Hepatocyte (in vitro differentiated cells): Measurements from ENCODE around the gene BNIP5. TPM values are rescaled to one million over a fixed set of nuclear protein-coding genes. Genes with fewer than 3 reads are reported as not detected.

Source experiments
- DNase-seq: peaks from one replicate; pipeline ENCODE4 v3.0.0-alpha.2; 2016; ENCODE audit warnings: low spot score
- H2AFZ ChIP-seq: fragments of 200-600 bp; sonication (generic); 2 replicates; pipeline ENCODE4 v1.6.0; 2016; ENCODE audit warnings: antibody characterized with exemption, mild to moderate bottlenecking
- H3K27ac ChIP-seq: fragments of 200-600 bp; sonication (generic); 2 replicates; pipeline ENCODE4 v1.5.1; 2016; ENCODE audit warnings: mild to moderate bottlenecking
- H3K27me3 ChIP-seq: fragments of 200-600 bp; sonication (generic); 2 replicates; pipeline ENCODE4 v1.6.1; 2016
- H3K36me3 ChIP-seq: fragments of 200-600 bp; sonication (generic); replicated peaks from 2 replicates; pipeline ENCODE4 v1.5.1; 2016; ENCODE audit warnings: low read depth; ENCODE audit not compliant: insufficient read depth
- H3K4me1 ChIP-seq: fragments of 200-600 bp; sonication (generic); 2 replicates; pipeline ENCODE4 v1.5.1; 2016; ENCODE audit warnings: mild to moderate bottlenecking, moderate library complexity; ENCODE audit not compliant: insufficient read depth
- H3K4me2 ChIP-seq: fragments of 200-600 bp; sonication (generic); 2 replicates; pipeline ENCODE4 v1.6.0; 2016
- H3K4me3 ChIP-seq: fragments of 200-600 bp; sonication (generic); 2 replicates; pipeline ENCODE4 v1.5.1; 2016; ENCODE audit warnings: mild to moderate bottlenecking
- H3K79me2 ChIP-seq: fragments of 200-600 bp; sonication (generic); 2 replicates; pipeline ENCODE4 v1.6.0; 2017; ENCODE audit warnings: mild to moderate bottlenecking
- H3K9me2 ChIP-seq: fragments of 200-600 bp; sonication (generic); replicated peaks from 2 replicates; pipeline ENCODE4 v1.6.0; 2017; ENCODE audit warnings: mild to moderate bottlenecking; ENCODE audit not compliant: insufficient read depth
- H3K9me3 ChIP-seq: fragments of 200-600 bp; sonication (generic); 2 replicates; pipeline ENCODE4 v1.5.1; 2016; ENCODE audit warnings: low read depth, mild to moderate bottlenecking
- H4K20me1 ChIP-seq: fragments of 200-600 bp; sonication (generic); 2 replicates; pipeline ENCODE4 v1.6.0; 2016; ENCODE audit warnings: mild to moderate bottlenecking; ENCODE audit not compliant: insufficient read depth, poor library complexity, severe bottlenecking
- CTCF ChIP-seq: fragments of 200-600 bp; sonication (generic); IDR thresholded peaks from 2 replicates; pipeline ENCODE4 v1.5.1; 2016; ENCODE audit warnings: antibody characterized with exemption, mild to moderate bottlenecking; ENCODE audit not compliant: poor library complexity
- EZH2 ChIP-seq: fragments of 200-600 bp; sonication (generic); IDR thresholded peaks from 2 replicates; pipeline ENCODE4 v1.6.1; 2016; ENCODE audit warnings: antibody characterized with exemption, mild to moderate bottlenecking, borderline replicate concordance
- EZH2phosphoT487 ChIP-seq: fragments of 200-600 bp; sonication (generic); IDR thresholded peaks from one replicate; pipeline ENCODE4 v1.6.1; 2018; ENCODE audit warnings: antibody characterized with exemption, mild to moderate bottlenecking, low read depth, moderate library complexity; ENCODE audit not compliant: unreplicated experiment, severe bottlenecking
- WGBS: methylation state at CpG from one replicate; pipeline ENCODE4 v1.1.6; 2016; ENCODE audit warnings: low lambda C conversion rate; ENCODE audit errors: missing lambda C conversion rate; 5-methylcytosine and 5-hydroxymethylcytosine counted together
- polyA plus RNA-seq: library from polyadenylated mRNA; unstranded; fragments of >200 nt; fragmentation: Nextera tagmentation; extraction: Ambion mirVana; gene quantifications from 2 replicates; pipeline ENCODE4 v1.2.1, GENCODE V29; 2016
- total RNA-seq: library from RNA; depleted of rRNA; stranded (reverse); fragments of >200 nt; gene quantifications from 2 replicates; pipeline ENCODE4 v1.2.3, GENCODE V29; 2014

The BNIP5 gene
- total and polyA plus RNA-seq, 2 experiments from 2014 or later = 28.1 to 29.1 TPM

DNA sequence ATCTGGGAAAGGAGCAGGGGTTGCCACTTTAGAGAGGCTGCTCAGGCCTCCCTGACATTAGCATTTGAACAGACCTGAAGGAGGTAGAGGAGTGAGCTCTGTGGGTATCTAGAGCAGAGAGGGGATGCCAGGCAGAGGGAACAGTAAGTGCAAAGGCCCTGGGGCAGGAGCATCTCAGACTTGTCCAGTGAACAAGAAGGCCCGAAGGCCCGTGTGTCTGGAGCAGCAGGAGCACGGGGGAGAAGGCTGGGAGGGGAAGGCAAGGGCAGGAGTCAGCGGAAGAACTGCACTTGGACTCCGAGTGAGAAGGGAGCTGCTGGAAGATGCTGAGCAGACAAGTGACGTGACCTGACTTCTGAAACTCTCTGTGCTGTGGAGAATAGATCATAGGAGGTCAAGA, 35.4 kb upstream of the BNIP5 start:
- TF ChIP-seq CTCF (no peak), EZH2phosphoT487 (no peak), EZH2 (no peak)

DNA sequence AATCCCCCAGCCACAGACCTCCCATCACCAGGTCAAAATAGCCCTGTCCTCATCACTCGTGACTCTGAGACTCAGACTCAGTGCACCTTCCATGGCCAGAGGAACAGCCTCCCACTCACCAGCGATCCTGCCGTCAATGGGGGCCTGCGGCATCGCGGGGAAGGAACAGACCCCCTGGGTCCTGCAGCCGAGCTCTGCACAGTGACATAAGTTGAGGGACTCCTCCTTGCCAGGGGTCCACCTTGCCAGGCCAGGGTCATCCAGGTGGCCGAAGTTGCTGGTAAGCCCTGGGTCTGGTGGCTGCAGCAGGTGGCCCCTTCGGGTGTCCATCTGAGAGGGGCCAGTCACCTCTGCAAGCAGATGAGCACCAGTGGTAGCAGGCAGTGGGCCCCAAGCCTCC, 34.5 kb upstream of the BNIP5 start:
- no peaks in the 10 kb centered on the region for H3K9me2 ChIP-seq
- H3K36me3 ChIP-seq = no peaks in the 10 kb centered on the region
- no peaks in the 10 kb centered on the region for H3K4me1 ChIP-seq
- no peak for DNase-seq
- H3K4me2 ChIP-seq = no peak overlapping the region
- no peak overlapping the region for H2AFZ ChIP-seq
- WGBS = 94% methylated on average over 9 of the region's 9 CpGs
- no peak overlapping the region for H3K27ac ChIP-seq
- H3K4me3 ChIP-seq = no peak overlapping the region
- no peaks in the 10 kb centered on the region for H3K27me3 ChIP-seq
- H3K9me3 ChIP-seq = no peaks in the 10 kb centered on the region
- H3K79me2 ChIP-seq = no peaks in the 10 kb centered on the region
- H4K20me1 ChIP-seq = no peaks in the 10 kb centered on the region
- TF ChIP-seq CTCF = no peak
- no peak for TF ChIP-seq EZH2phosphoT487
- TF ChIP-seq EZH2 = no peak

More for the DNA sequence above, 35.4 kb upstream of the BNIP5 start:
- no peaks in the 10 kb centered on the region for H3K27me3 ChIP-seq
- no peaks in the 10 kb centered on the region for H4K20me1 ChIP-seq
- H3K4me1 ChIP-seq = no peaks in the 10 kb centered on the region
- no peak for DNase-seq
- no peaks in the 10 kb centered on the region for H3K9me3 ChIP-seq
- 90% methylated on average over 6 of the region's 6 CpGs for WGBS
- no peak overlapping the region for H3K4me2 ChIP-seq
- no peaks in the 10 kb centered on the region for H3K36me3 ChIP-seq
- no peak overlapping the region for H3K27ac ChIP-seq
- H3K4me3 ChIP-seq = no peak overlapping the region
- no peaks in the 10 kb centered on the region for H3K9me2 ChIP-seq
- H2AFZ ChIP-seq = no peak overlapping the region
- no peaks in the 10 kb centered on the region for H3K79me2 ChIP-seq

GRCh38 chr6:36370638-36371037, 34.0 kb upstream of the BNIP5 start:
- Histone ChIP-seq H3K9me3 (no peaks in the 10 kb centered on the region), H3K4me3 (no peak overlapping the region), H3K79me2 (no peaks in the 10 kb centered on the region), H3K27ac (no peak overlapping the region), H2AFZ (no peak overlapping the region), H3K4me2 (no peak overlapping the region), H3K4me1 (no peaks in the 10 kb centered on the region), H4K20me1 (no peaks in the 10 kb centered on the region), H3K9me2 (no peaks in the 10 kb centered on the region), H3K36me3 (no peaks in the 10 kb centered on the region), H3K27me3 (no peaks in the 10 kb centered on the region)
- no peak for TF ChIP-seq CTCF
- TF ChIP-seq EZH2phosphoT487 = no peak
- TF ChIP-seq EZH2 = no peak
- WGBS = 97% methylated on average over 2 of the region's 2 CpGs
- DNase-seq = no peak
